HEK293T (cell line): ENCODE measurements around the gene TRAPPC2.

Experiments used
- ARNT ChIP-seq: fragments of 450-650 bp; IDR thresholded peaks from 2 replicates; pipeline ENCODE4 v1.6.1; 2017; ENCODE audit warnings: mild to moderate bottlenecking
- BHLHE40 ChIP-seq: fragments of 450-650 bp; IDR thresholded peaks from 2 replicates; pipeline ENCODE4 v1.6.1; 2016; ENCODE audit warnings: mild to moderate bottlenecking, moderate library complexity, borderline replicate concordance
- FOXM1 ChIP-seq: fragments of 450-650 bp; IDR thresholded peaks from 2 replicates; pipeline ENCODE4 v1.6.1; 2017; ENCODE audit warnings: mild to moderate bottlenecking, borderline replicate concordance
- L3MBTL2 ChIP-seq: fragments of 450-650 bp; conservative IDR thresholded peaks from 2 replicates; pipeline ENCODE4 v1.6.1; 2016; ENCODE audit warnings: mild to moderate bottlenecking
- LEF1 ChIP-seq: fragments of 450-650 bp; IDR thresholded peaks from 2 replicates; pipeline ENCODE4 v1.6.1; 2017; ENCODE audit warnings: mild to moderate bottlenecking, borderline replicate concordance
- SP1 ChIP-seq: fragments of 450-650 bp; IDR thresholded peaks from 2 replicates; pipeline ENCODE4 v1.6.1; 2017
- SUZ12 ChIP-seq: fragments of 450-650 bp; IDR thresholded peaks from 2 replicates; pipeline ENCODE4 v1.6.1; 2016; ENCODE audit warnings: mild to moderate bottlenecking
- TARDBP ChIP-seq: fragments of 450-650 bp; IDR thresholded peaks from 2 replicates; pipeline ENCODE4 v1.6.1; 2016
- ZNF384 ChIP-seq: fragments of 450-650 bp; IDR thresholded peaks from 2 replicates; pipeline ENCODE4 v1.6.1; 2016

DNA sequence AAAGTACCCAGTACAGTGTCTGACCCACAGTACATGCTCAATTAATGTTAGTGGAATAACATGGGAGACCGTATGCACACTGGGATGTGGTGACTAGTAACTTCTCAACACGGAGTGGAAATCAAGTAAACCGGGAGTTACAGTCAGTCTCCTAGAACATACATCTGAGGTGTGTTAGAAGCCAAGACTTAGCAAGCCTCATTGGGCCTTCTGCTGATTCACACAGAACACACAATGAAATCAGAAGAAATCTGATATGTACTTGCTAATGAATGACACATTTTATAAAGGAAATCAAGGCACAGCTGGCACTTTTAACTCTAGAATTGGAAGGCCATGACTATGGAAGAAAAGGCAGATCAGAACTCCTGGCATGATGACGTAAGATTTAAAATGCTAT lies 13.0 kb downstream of the TRAPPC2 start:
- TF ChIP-seq TARDBP (no peak), ARNT (no peak), L3MBTL2 (no peak), LEF1 (no peak), SUZ12 (no peak), FOXM1 (no peak), SP1 (no peak), BHLHE40 (no peak), ZNF384 (no peak)
